Measurements from ENCODE around the gene PDK3. TPM values are rescaled to one million over a fixed set of nuclear protein-coding genes. Genes with fewer than 3 reads are reported as not detected.

The PDK3 gene
- total RNA-seq, 1 experiment from 2014 or later, result 20.1 TPM

DNA sequence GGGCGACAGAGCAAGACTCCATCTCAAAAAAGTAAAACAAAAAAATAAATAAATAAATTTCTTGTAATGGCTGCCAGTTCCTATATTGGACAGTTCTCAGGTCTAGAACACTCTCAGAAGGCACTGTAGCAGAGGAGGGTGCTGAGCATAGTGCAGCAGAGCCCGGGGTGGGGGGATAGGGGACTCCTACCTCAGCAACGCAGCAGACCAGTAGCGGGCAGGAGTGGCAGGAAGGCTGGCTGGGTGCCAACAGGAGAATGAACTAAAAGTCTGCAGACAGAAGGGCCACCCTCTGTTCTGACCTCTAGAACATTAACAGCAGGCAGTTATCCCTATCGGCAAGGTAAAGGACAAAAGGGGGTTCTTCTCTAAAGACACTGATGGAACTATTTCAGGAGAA lies 20.2 kb downstream of the PDK3 start:
- Histone ChIP-seq H3K79me2 (ENCODE audit: low read length) (no peaks in the 10 kb centered on the region), H3K9me2 (replicated peaks; ENCODE audit: insufficient read depth, low read length) (no peaks in the 10 kb centered on the region), H3K27me3 (ENCODE audit: low read length) (no peaks in the 10 kb centered on the region), H3K4me1 (ENCODE audit: low read length) (no peaks in the 10 kb centered on the region), H3K9ac (ENCODE audit: low read length) (no peak overlapping the region), H4K20me1 (ENCODE audit: insufficient read depth, low read depth, low read length) (no peaks in the 10 kb centered on the region), H3K4me2 (ENCODE audit: low read depth, low read length, poor library complexity, severe bottlenecking) (no peak overlapping the region), H3K9me3 (ENCODE audit: low read length) (no peaks in the 10 kb centered on the region), H3K4me3 (ENCODE audit: low read length) (no peak overlapping the region), H2AFZ (ENCODE audit: low read length) (no peak overlapping the region), H3K27ac (ENCODE audit: low read length) (no peak overlapping the region), H3K36me3 (ENCODE audit: insufficient read depth, low read length) (no peaks in the 10 kb centered on the region)
- DNase-seq, result no peak

DNA sequence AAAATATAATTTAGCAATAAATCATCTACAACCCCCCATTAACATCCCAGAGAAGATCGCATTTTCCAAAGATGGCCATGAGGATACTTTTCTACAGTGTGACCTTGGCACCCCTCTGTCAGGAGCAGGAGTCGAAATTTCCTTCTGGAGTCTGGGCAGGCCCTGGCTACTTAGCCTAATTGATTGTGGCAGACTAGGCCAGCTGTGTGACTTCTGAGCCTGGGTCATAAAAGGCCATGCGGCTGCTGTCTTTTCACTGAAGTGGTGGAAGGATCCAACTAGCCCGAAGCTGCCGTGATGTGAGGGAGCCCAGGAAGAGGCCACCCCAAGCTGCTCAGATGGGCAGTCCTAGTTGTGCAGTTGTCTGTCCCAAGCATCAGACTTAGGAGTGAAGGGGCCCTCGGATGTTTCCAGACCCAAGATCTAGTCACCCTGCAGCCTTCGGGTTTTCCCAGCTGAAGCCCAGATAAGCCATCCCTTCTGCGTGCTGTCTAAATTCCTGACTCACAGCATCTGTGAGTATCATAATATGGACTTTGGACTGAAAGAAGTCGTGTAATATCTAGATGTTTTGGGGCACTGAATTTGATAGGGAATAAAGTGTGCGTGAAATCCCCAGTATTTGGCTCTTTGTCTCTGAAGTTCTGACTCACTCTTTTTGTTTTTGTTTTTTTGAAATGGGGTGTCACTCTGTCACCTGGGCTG lies 21.0 kb downstream of the PDK3 start:
- no peak overlapping the region for H3K27ac ChIP-seq (ENCODE audit: low read length)
- no peaks in the 10 kb centered on the region for H3K9me2 ChIP-seq (replicated peaks; ENCODE audit: insufficient read depth, low read length)
- no peaks in the 10 kb centered on the region for H4K20me1 ChIP-seq (ENCODE audit: insufficient read depth, low read depth, low read length)
- H3K9ac ChIP-seq (ENCODE audit: low read length), result no peak overlapping the region
- H3K9me3 ChIP-seq (ENCODE audit: low read length), result no peaks in the 10 kb centered on the region
- H3K27me3 ChIP-seq (ENCODE audit: low read length), result no peaks in the 10 kb centered on the region
- no peaks in the 10 kb centered on the region for H3K79me2 ChIP-seq (ENCODE audit: low read length)
- H3K4me2 ChIP-seq (ENCODE audit: low read depth, low read length, poor library complexity, severe bottlenecking), result no peak overlapping the region
- no peak for DNase-seq
- no peak overlapping the region for H3K4me3 ChIP-seq (ENCODE audit: low read length)
- H2AFZ ChIP-seq (ENCODE audit: low read length), result no peak overlapping the region
- no peaks in the 10 kb centered on the region for H3K4me1 ChIP-seq (ENCODE audit: low read length)
- no peaks in the 10 kb centered on the region for H3K36me3 ChIP-seq (ENCODE audit: insufficient read depth, low read length)

DNA sequence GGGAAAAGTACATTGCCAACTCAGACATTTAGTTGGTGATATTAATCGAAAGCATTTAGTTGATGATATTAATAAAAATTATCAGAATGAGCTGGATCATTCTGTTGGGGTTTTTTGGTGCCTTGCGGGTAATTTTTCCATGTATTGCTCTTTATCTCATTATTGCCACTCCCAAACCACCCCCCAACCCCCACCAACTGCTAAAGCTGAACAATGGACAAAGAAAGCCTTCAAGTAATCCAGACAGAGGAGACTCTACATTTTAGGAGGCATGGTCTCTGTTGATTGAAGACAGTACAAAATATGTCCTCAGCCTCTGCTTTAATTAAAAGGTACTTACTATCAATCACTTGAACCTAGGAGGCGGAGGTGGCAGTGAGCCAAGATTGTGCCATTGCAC lies 22.5 kb downstream of the PDK3 start:
- no peaks in the 10 kb centered on the region for H3K4me1 ChIP-seq (ENCODE audit: low read length)
- no peaks in the 10 kb centered on the region for H3K36me3 ChIP-seq (ENCODE audit: insufficient read depth, low read length)
- H4K20me1 ChIP-seq (ENCODE audit: insufficient read depth, low read depth, low read length), result no peaks in the 10 kb centered on the region
- no peaks in the 10 kb centered on the region for H3K9me3 ChIP-seq (ENCODE audit: low read length)
- DNase-seq, result no peak
- no peak overlapping the region for H2AFZ ChIP-seq (ENCODE audit: low read length)
- H3K9ac ChIP-seq (ENCODE audit: low read length), result no peak overlapping the region
- H3K27ac ChIP-seq (ENCODE audit: low read length), result no peak overlapping the region
- no peak overlapping the region for H3K4me2 ChIP-seq (ENCODE audit: low read depth, low read length, poor library complexity, severe bottlenecking)
- no peaks in the 10 kb centered on the region for H3K27me3 ChIP-seq (ENCODE audit: low read length)
- H3K79me2 ChIP-seq (ENCODE audit: low read length), result no peaks in the 10 kb centered on the region
- H3K4me3 ChIP-seq (ENCODE audit: low read length), result no peak overlapping the region
- no peaks in the 10 kb centered on the region for H3K9me2 ChIP-seq (replicated peaks; ENCODE audit: insufficient read depth, low read length)

DNA sequence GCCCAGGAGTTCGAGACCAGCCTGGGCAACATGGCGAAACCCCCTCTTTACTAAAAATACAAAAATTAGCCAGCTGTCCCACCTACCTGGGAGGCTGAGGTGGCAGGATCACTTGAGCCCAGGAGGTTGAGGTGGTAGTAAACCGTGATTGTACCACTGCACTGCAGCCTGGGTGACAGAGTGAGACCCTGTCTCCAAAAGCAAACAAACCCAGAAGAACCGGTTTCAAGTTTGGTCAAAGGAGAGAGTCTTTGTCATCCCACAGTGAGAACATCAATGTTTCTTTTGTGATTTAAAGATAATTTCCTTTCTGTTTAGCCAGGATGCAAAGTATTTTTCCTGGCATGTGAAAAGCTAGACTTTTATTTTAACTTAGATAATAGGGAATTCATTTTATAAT lies 26.7 kb downstream of the PDK3 start:
- H3K79me2 ChIP-seq (ENCODE audit: low read length), result no peaks in the 10 kb centered on the region
- DNase-seq, result no peak
- H2AFZ ChIP-seq (ENCODE audit: low read length), result no peak overlapping the region
- no peaks in the 10 kb centered on the region for H3K9me2 ChIP-seq (replicated peaks; ENCODE audit: insufficient read depth, low read length)
- no peaks in the 10 kb centered on the region for H3K36me3 ChIP-seq (ENCODE audit: insufficient read depth, low read length)
- H4K20me1 ChIP-seq (ENCODE audit: insufficient read depth, low read depth, low read length), result no peaks in the 10 kb centered on the region
- H3K4me1 ChIP-seq (ENCODE audit: low read length), result no peaks in the 10 kb centered on the region
- no peak overlapping the region for H3K9ac ChIP-seq (ENCODE audit: low read length)
- no peak overlapping the region for H3K4me2 ChIP-seq (ENCODE audit: low read depth, low read length, poor library complexity, severe bottlenecking)
- H3K27ac ChIP-seq (ENCODE audit: low read length), result no peak overlapping the region
- no peak overlapping the region for H3K4me3 ChIP-seq (ENCODE audit: low read length)
- H3K27me3 ChIP-seq (ENCODE audit: low read length), result no peaks in the 10 kb centered on the region
- no peaks in the 10 kb centered on the region for H3K9me3 ChIP-seq (ENCODE audit: low read length)

DNA sequence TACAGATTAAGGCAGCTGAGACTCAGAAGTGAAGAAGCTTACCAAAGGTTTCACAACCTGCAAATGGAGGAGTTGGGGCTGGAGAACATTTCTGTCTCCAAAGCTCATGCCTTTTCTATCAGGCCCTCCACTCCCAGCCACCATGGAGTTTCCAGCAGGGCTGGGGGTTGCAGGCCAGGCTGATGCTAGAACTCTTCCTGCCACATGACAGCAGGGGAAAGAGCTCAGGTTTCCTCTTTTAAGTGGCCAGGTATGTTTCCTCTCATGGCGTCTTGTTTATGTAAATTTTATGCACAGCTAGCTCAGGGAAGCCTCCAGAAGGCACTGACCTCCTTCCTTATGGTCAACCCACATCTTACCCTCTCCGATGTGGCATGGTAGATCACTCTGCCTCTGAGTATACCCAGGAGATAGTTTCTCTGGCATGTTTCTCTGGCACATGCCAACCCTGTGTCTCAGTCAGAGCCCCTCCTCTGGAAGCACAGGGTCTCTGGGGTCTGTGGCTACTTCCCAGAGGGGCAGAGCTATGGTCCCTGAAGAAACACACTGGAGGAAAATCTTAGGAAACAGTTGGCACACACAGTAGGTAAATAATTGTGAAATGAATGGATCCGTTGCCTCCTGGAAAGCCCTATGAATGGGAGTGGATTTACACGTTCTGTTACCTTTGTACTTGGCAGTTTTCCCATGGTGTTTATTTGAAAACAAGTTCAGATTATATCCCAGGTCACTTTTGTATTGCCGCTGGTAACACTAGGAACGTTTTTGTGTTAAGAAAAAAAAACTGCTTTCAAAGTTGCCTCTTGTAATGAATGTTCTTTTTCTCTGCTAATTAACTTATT lies 28.9 kb downstream of the PDK3 start:
- Histone ChIP-seq H3K27me3 (ENCODE audit: low read length) (no peaks in the 10 kb centered on the region), H4K20me1 (ENCODE audit: insufficient read depth, low read depth, low read length) (no peaks in the 10 kb centered on the region), H3K4me3 (ENCODE audit: low read length) (no peak overlapping the region), H3K79me2 (ENCODE audit: low read length) (no peaks in the 10 kb centered on the region), H3K9ac (ENCODE audit: low read length) (no peak overlapping the region), H3K36me3 (ENCODE audit: insufficient read depth, low read length) (no peaks in the 10 kb centered on the region), H3K9me3 (ENCODE audit: low read length) (no peaks in the 10 kb centered on the region), H3K4me2 (ENCODE audit: low read depth, low read length, poor library complexity, severe bottlenecking) (no peak overlapping the region), H3K9me2 (replicated peaks; ENCODE audit: insufficient read depth, low read length) (no peaks in the 10 kb centered on the region), H3K4me1 (ENCODE audit: low read length) (no peaks in the 10 kb centered on the region), H3K27ac (ENCODE audit: low read length) (no peak overlapping the region), H2AFZ (ENCODE audit: low read length) (no peak overlapping the region)
- DNase-seq, result no peak

DNA sequence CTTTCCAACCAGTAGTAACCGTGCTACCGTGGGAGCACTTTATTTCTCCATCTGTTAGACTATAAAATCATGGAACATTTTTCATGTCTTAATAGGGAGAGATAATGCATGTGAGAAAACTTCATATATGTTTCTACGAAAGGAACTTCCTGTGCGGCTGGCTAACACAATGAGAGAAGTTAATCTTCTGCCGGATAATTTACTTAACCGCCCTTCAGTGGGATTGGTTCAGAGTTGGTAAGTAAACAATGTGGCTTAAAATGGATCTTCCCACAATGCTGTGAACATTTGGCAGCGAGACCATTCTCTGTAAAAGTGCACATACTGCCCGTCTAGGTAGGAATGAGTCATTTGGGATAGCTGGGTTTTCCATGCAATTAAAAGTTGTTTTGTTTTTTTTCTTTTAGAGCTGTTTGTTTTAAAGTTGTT lies 29.6 kb downstream of the PDK3 start:
- H3K9me3 ChIP-seq (ENCODE audit: low read length), result no peaks in the 10 kb centered on the region
- H2AFZ ChIP-seq (ENCODE audit: low read length), result no peak overlapping the region
- H4K20me1 ChIP-seq (ENCODE audit: insufficient read depth, low read depth, low read length), result no peaks in the 10 kb centered on the region
- no peak overlapping the region for H3K4me3 ChIP-seq (ENCODE audit: low read length)
- no peak for DNase-seq
- H3K4me1 ChIP-seq (ENCODE audit: low read length), result no peaks in the 10 kb centered on the region
- no peak overlapping the region for H3K4me2 ChIP-seq (ENCODE audit: low read depth, low read length, poor library complexity, severe bottlenecking)
- no peaks in the 10 kb centered on the region for H3K36me3 ChIP-seq (ENCODE audit: insufficient read depth, low read length)
- no peak overlapping the region for H3K9ac ChIP-seq (ENCODE audit: low read length)
- no peaks in the 10 kb centered on the region for H3K79me2 ChIP-seq (ENCODE audit: low read length)
- no peak overlapping the region for H3K27ac ChIP-seq (ENCODE audit: low read length)
- no peaks in the 10 kb centered on the region for H3K9me2 ChIP-seq (replicated peaks; ENCODE audit: insufficient read depth, low read length)
- H3K27me3 ChIP-seq (ENCODE audit: low read length), result no peaks in the 10 kb centered on the region

DNA sequence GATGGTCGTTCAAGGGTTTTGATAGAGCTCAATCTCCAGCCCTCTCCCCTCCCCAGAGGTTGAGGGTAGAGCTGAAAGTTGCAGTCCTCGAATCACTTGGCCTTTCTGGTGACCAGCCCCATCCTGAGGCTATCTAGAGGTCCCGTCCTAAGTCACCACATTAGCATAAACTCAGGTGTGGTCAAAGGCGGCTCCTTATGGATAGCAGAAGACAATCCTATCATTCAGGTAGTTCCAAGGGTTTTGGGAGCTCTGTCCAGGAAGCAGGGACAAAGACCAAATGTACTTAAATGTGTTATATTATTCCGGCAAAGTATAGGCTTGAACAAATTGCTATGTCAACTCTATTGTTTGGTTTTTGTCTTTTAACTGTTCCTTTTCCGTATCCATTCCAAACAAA lies 30.6 kb downstream of the PDK3 start:
- Histone ChIP-seq H2AFZ (ENCODE audit: low read length) (no peak overlapping the region), H3K4me2 (ENCODE audit: low read depth, low read length, poor library complexity, severe bottlenecking) (no peak overlapping the region), H3K36me3 (ENCODE audit: insufficient read depth, low read length) (no peaks in the 10 kb centered on the region), H3K9me3 (ENCODE audit: low read length) (no peaks in the 10 kb centered on the region), H3K4me3 (ENCODE audit: low read length) (no peak overlapping the region), H3K9me2 (replicated peaks; ENCODE audit: insufficient read depth, low read length) (no peaks in the 10 kb centered on the region), H3K79me2 (ENCODE audit: low read length) (no peaks in the 10 kb centered on the region), H3K4me1 (ENCODE audit: low read length) (no peaks in the 10 kb centered on the region), H3K27me3 (ENCODE audit: low read length) (no peaks in the 10 kb centered on the region), H3K27ac (ENCODE audit: low read length) (no peak overlapping the region), H3K9ac (ENCODE audit: low read length) (no peak overlapping the region), H4K20me1 (ENCODE audit: insufficient read depth, low read depth, low read length) (no peaks in the 10 kb centered on the region)
- no peak for DNase-seq

DNA sequence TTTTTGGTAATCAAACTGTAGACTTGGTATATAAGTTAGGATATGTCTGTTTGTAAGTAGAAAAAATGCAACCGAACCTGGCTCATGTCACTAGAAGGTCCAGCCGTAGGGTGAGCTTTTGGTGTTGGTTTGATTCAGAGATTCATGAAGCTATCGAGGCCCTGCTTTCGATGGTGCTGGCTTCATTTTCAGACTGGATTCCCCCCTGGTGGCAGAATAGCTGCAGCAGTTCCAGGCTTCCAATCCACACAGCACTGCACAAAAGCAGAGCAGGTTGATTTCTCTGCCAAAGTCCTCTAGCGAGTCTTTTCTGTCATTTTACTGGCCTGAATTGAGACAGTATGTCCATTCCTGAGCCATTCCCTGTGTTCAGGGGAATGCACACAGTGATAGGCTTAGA lies 33.1 kb downstream of the PDK3 start:
- no peaks in the 10 kb centered on the region for H3K9me2 ChIP-seq (replicated peaks; ENCODE audit: insufficient read depth, low read length)
- H3K4me1 ChIP-seq (ENCODE audit: low read length), result no peaks in the 10 kb centered on the region
- H3K9me3 ChIP-seq (ENCODE audit: low read length), result no peaks in the 10 kb centered on the region
- no peaks in the 10 kb centered on the region for H3K27me3 ChIP-seq (ENCODE audit: low read length)
- DNase-seq, result peak; percentile 45
- no peak overlapping the region for H3K9ac ChIP-seq (ENCODE audit: low read length)
- H3K27ac ChIP-seq (ENCODE audit: low read length), result no peak overlapping the region
- no peak overlapping the region for H3K4me2 ChIP-seq (ENCODE audit: low read depth, low read length, poor library complexity, severe bottlenecking)
- H4K20me1 ChIP-seq (ENCODE audit: insufficient read depth, low read depth, low read length), result no peaks in the 10 kb centered on the region
- no peaks in the 10 kb centered on the region for H3K36me3 ChIP-seq (ENCODE audit: insufficient read depth, low read length)
- H3K4me3 ChIP-seq (ENCODE audit: low read length), result no peak overlapping the region
- H2AFZ ChIP-seq (ENCODE audit: low read length), result no peak overlapping the region
- H3K79me2 ChIP-seq (ENCODE audit: low read length), result no peaks in the 10 kb centered on the region
